Medulla oblongata (tissue), 1 donor: ENCODE results near the gene PGAP2.
"Not testable (repeated sequence)": the region's sequence is repeated elsewhere in the genome, so short reads cannot be mapped to it uniquely, and the experiment has no call there.

Source experiments
- DNase-seq: peaks from one replicate; pipeline ENCODE4 v3.0.0-alpha.2; 2015; ENCODE audit errors: extremely low spot score

The PGAP2 gene

DNA sequence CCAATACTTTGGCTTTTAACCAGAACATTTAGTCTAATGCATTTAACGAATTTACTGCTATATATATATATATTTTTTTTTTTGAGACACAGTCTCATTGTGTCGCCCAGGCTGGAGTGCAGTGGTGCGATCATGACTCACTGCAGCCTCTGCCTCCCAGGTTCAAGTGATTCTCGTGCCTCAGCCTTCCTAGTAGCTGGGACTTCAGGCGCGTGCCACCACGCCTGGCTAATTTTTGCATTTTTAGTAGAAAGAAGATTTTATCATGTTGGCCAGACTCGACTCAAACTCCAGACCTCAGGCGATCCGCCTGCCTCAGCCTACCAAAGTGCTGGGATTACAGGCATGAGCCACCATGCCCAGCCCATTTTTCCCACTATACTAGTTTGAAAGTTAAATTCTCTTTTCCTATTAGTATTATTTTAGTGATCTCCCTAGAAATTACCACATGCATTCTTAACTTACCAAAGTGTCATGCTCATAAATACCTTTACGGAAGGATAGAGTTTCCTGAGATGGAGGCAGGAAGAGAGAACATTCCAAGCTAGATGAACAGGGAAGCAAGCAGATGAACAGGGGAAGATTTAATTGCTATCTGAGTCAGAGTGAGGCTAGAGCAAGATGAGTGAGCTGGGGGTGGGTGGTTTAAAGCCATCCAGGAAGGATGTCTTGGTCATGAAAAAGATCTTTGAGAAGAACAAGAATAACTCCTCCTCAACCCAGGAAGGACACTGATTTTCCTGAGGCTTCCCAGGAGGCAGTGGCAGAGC lies 4.4 kb upstream of the PGAP2 start:
- DNase-seq: no peak

DNA sequence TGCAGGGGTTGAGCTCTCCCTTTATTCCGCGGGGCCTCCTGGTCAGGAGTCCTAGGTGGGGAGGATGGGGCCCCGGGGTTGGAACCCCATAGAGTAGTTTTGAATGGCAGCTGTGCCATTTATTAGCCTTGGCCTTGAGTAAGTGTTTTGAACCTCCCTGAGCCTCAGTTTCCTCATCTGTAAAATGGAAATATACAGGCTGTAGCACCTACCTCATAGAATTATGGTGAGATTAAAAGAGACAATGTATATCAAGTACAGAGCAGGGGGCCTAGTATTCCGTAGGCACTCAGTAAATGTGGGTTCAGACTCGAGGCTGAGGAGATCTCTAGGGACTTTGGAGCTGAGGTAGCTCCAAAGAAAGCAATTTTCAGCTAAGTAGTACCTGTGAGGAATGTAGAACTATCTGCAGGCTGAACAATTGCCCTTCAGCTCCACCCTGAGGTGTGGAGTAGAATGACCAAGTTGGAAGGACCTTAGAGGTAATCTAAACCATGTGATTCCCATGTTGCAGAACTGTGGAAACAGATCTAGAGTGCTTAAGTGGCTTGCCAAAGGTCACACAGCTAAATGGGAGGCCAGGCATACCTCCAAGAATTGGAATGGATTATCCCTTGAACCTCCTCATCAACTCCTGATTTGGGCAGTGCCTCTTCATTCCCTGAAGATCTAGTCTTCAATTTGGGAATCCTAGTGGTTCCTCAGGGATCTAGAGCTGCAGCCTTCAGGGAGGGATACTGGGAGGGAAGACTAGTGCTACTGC lies 682 bp downstream of the PGAP2 start:
- DNase-seq: no peak

DNA sequence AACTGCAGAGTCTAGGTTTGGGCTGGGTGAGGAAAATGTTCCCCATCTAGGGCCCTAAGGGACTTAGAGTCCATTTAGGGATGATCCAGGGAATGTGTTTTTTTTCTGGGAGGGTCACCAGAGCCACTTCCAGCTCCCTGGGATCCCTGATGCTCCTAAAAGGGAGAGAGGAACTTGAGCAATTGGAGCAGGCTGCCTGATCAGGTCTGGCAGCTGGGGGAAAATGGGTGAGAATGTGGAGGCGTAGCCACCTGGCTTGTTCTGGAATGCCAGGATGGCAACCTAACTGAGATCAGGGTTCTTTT lies 1.2 kb downstream of the PGAP2 start:
- DNase-seq: no peak

DNA sequence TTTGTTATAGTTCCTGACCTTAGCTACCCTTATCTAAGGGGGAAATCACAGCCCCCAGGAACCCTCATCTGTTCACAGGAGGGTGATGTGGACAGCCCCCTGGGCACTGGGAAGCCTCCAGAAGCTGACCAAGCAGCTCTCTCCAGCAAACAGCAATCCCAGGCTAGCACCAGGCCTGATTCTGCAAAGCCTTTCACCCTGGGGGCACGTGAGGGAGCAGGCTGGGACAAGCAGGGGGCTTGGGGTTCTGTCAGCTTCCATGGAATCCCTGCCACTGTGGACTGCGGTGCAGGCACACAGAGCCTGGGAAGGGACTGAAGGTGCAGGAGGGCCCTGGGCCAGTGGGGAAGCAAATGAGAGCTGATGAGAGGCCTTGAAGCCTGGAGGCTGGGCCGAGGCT lies 2.1 kb downstream of the PGAP2 start:
- no peak for DNase-seq

DNA sequence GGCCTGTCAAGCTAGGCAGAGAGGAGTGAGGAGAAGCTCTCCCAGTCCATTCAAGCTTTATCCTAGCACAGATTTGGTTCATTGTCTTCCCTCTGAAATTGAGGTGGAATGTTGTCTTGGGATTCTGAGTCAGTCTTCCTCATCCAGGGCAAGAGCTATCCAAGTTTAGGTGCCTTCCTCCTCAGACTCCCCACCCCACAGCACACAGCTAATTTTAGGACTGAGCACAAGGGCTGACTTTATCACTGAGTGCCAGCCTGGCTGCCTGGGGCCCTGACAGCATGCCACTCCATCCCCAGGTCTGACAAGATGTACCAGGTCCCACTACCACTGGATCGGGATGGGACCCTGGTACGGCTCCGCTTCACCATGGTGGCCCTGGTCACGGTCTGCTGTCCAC lies 2.6 kb downstream of the PGAP2 start:
- DNase-seq: no peak

DNA sequence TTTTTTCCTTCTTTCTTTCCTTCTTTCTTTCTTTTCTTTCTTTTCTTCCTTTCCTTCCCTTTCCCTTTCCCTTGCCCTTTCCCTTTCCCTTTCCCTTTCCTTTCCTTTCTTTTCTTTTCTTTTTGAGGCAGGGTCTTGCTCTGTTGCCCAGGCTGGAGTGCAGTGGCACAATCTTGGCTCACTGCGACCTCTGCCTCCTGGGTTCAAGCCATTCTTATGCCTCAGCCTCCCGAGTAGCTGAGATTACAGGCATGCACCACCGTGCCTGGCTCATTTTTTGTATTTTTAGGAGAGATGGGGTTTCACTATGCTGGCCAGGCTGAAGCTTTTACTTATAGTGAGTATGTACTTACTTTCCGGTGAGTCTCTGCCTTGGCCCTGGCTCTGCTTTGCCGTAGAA lies 6.5 kb downstream of the PGAP2 start:
- not testable (repeated sequence) for DNase-seq

DNA sequence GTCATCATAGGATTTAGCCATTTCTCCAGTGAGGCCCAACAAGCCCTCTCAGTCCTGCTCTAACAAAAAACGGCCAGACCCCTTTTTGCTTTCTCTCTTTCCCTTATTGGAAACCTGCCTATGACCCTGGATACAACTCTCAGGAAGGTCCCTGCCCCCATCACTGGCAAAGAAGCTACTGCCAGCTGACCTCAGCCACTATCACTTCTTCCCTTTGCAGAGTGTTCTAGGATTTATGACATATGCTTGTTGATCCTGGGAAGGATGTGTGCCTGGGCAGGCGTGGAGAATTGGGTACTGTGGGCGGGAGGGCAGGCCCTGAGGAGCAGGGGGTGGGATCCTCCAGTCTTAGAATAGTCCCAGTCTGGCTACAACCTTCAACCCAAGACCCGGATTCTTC lies 7.5 kb downstream of the PGAP2 start:
- DNase-seq: no peak

DNA sequence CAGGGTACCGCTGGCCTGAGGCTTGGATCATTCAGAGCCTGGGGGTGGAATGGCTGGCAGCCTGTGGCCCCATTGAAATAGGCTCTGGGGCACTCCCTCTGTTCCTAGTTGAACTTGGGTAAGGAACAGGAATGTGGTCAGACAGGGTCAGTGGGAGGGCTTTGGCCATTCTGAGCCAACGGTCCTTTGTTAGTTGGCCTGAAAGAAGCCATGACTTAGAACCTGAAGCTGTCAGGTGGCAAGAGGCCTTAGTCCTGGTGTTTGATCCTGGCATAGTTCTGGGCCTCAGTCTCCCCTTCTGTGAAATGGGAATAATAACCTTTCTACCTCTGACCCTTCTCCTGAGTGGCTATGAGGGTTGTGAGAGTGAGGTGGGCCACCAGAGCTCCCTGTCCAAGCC lies 8.3 kb downstream of the PGAP2 start:
- DNase-seq: no peak

DNA sequence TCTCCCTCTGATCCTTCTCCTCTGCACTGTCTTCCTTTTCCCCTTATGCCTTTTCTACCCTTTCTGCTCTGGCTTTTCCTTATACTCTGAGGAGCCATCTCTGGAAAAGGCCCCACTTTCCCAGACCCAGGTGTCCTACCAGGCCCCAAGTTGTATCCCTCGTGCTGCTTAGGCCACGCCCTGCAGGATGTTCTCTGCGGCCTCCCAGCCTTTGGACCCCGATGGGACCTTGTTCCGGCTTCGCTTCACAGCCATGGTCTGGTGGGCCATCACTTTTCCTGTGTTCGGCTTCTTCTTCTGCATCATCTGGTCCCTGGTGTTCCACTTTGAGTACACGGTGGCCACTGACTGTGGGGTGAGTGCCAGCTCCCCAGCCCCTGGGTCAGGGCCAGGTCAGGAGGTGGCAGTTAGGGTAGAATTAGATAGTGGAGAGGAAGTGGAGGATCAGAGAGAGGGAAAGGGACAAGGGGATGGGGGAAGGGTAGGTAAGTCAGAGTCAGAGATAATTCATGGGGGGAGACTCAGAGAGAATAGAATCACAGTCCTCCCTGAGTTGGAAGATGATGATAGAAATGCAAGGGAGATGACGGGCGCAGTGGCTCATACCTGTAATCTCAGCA lies 8.9 kb downstream of the PGAP2 start:
- no peak for DNase-seq

DNA sequence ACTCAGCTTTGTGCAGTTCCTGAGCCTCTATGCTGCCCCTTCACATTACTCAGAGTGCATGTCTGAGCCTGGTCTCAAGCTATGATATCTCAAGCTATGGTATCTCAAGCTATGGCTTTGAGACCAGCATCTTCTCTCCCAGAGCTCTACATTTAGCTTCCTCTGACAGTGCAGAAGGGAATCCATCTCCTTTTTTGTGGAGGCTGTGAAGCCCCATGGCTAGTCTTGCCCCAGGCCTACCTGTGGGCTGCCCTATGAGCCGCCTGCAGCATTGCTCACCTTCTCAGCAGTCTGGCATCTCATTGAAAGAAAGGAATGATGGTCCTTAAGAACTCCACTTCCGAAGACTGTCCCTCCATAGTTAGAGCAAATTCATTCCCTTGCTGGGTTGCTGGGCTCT lies 12.6 kb downstream of the PGAP2 start:
- DNase-seq: no peak

DNA sequence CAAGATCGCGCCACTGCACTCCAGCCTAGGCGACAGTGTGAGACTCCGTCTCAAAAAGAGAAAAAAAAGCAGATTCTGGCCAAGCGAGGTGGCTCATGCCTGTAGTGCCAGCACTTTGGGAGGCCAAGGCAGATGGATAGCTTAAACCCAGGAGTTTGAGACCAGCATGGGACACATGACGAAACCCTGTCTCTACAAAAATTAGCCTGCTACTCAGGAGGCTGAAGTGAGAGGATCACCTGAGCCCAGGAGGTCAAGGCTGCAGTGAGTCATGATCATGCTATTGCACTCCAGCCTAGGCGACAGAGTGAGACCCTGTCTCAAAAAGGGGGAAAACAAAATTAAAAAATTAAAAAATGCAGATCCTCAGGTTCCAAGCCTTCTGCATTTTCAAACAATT lies 14.0 kb downstream of the PGAP2 start:
- DNase-seq: no peak

DNA sequence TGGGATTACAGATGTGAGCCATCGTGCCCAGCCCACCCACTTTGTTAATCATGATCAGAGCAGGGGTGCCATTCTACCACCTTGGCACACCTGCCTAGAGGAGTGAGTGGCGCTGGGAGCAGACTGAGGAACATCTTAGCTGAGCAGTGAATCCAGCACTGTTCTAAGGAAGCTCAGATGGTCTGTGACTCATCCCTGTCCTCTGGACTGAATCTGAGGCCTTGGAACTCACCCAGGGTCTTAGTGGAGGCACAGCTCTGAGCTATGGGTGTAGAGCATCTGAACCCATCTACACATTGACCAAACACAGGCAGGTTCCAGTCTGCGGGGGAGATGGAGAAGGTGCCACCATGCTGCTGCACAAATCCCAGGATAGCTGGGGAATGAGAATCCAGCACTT lies 14.9 kb downstream of the PGAP2 start:
- no peak for DNase-seq

DNA sequence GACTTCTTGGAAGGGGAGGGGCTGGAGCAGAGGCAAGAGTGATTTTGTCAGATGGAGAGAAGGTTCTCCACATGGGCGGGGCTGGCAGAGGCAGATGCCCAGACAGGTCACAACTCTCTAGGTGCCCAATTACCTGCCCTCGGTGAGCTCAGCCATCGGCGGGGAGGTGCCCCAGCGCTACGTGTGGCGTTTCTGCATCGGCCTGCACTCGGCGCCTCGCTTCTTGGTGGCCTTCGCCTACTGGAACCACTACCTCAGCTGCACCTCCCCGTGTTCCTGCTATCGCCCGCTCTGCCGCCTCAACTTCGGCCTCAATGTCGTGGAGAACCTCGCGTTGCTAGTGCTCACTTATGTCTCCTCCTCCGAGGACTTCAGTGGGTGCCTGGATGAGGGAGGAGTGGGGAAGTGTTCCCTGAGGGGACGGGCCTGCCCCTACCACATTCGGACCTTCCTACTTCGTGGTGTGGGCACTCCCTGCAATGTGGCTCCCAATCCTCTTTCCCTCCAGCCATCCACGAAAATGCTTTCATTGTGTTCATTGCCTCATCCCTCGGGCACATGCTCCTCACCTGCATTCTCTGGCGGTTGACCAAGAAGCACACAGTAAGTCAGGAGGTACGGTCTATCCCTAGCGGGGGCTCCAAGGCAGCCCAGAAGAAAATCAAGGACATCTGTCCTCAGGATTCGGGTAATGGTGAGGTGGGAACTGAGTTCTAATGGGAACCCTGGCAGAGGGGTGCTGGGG lies 15.6 kb downstream of the PGAP2 start:
- DNase-seq: no peak

DNA sequence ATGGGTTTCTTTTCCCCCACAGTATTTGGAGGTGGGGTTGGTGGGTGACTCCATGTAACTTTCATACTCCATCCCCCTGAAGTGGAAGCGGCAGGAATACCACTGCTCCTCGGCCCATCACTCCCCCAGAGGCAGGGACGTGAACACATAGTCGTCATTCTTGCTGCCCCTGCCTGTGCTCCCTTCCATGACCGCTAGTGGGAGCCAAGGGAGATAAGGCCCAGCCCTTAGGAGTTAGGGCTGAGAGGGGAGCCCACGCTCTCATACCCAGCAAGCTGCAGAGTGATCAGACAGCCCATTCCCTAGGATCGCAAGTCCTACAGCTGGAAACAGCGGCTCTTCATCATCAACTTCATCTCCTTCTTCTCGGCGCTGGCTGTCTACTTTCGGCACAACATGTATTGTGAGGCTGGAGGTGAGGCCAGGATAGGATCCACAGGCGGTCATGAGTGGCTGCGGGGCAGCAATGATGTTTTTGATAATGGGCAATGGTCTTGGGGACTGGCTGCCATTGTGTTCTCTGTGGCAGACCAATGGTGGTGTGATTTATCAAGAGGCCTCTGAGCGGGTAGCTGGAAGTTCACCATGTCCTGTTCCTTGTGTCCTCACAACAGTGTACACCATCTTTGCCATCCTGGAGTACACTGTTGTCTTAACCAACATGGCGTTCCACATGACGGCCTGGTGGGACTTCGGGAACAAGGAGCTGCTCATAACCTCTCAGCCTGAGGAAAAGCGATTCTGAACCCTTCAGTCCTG lies 16.5 kb downstream of the PGAP2 start:
- peak; percentile 84 for DNase-seq

DNA sequence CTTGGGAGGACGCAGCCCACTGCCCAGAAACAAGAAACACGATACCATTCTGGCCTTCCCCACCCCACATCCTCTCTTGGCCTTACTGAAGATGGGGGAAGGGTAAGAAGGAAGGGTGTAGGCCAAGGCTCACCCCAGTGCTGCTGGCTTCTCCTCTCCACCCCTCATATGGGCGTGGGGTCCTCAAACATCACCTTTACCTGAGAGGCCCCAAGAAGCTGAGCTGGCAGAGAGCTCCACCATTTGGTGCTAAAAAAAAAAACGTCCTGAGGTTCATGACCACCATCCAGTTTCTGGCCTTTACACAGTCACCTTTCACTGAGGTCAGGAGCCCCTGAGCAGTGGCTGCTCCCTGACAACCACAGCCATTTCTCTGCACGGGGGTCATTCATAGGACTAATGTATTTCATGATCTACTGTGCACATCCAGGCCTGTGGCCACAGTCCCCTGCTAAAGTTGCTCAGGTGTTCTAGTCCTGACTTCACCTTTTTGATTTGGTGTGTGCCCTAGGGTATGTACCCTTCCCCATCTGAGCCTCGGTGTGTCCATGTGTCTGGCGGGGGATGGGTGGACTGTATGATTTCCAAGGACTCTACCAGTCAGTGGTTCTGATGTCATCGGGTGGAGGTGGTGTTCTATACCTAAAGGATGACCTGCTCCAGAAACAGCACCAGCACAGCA lies 17.3 kb downstream of the PGAP2 start:
- DNase-seq: peak; percentile 37

DNA sequence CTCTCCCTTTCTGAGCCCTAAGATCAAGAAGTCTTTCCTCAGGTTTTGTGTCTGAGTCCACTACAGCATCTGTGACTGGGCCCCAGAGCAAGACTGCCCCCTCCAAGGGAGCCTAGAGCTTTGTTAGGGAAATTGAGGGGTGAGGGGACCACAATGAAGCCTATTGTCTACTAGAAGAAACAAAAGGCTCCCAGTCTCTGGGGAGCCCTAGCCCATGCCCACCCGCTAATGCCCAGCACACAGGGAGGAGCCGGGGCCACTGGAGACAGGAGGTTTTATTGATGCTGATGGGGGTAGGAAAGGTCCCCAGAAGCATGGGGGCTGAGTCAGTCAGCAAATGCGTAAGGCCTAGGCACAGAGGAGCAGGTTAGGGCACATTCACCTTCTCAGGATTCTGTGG lies 18.4 kb downstream of the PGAP2 start:
- peak; percentile 94 for DNase-seq

DNA sequence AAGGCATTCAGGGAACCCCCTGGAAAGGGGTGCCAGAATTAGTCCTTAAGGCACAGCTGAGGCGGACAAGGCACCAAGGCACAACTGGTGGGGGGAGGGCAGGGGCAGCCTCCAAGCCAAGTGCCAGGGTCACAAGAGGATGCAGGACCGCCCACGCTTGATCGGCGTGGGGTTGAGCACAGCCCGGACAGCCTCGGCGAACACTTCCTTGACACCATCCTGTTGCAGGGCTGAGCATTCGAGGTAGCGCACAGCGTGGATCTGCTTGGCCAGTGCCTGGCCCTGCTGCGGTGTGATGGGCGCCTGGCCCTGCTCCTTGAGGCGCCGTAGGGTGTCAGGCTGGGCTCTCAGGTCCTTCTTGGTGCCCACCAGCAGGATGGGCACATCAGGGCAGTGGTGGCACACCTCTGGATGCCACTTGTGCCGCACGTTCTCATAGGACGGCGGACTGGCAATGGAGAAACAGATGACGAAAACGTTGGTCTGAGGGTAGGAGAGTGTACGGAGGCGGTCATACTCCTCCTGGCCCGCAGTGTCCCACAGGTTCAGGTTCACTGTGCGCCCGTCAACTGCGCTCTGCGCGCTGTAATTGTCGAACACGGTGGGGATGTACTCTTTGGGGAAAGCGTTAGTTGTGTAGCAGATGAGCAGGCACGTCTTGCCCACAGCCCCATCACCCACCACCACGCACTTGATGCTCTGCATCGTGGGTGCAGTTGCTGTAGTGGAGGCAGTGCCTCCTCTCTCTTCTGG lies 19.2 kb downstream of the PGAP2 start:
- DNase-seq: peak; percentile 43

DNA sequence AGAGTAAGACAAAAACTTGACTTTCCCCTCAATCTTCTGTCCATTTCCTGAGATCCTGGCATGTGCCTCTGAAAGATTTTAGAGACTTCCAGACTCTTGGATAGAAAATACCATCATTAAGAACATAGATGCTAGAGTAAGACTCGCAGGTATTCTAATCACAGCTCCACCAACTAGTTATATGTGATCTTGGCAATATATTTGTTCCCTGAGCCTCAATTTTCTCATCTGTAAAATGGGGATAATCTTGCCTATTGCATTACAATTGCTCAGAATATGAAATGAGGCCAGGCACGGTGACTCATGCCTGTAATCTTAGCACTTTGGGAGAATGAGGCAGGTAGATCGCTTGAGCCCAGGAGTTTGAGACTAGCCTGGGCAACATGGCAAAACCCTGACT lies 21.7 kb downstream of the PGAP2 start:
- no peak for DNase-seq

DNA sequence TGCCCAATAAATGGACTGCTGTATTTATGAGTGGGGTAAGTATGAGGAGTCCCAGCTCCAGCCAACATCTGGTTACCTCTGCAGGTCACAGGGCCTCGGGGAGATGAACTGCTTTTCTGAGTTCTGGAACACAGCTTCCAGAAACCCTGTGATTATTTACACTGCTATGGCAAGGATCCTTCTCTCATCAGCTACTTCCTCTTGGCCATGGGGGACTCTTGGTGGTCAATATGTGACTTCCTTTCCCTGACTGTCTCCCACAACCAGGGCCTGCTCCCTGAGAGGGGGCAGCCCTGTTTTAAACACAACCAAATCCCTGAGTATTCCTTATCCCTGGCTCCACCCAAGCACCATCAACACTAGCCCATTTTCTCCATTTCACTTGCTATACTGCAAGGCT lies 22.4 kb downstream of the PGAP2 start:
- DNase-seq: no peak
